ENCODE measurements around the gene CHST14.

The CHST14 gene

GRCh38 chr15:40461958-40462357 lies 8.8 kb upstream of the CHST14 start:
- no peak for DNase-seq (ENCODE audit: low read depth in 2 of 2)

- no peak for DNase-seq (ENCODE audit: low read depth in 2 of 2)
Measured at GRCh38 chr15:40463279-40463678, 7.5 kb upstream of the CHST14 start.

GRCh38 chr15:40463886-40464545 lies 6.8 kb upstream of the CHST14 start:
- DNase-seq (ENCODE audit: low read depth in 2 of 2): no peak

GRCh38 chr15:40464595-40465185 lies 6.1 kb upstream of the CHST14 start:
- DNase-seq (ENCODE audit: low read depth in 2 of 2): no peak

GRCh38 chr15:40465939-40466338 lies 4.8 kb upstream of the CHST14 start:
- no peak for DNase-seq (ENCODE audit: low read depth in 2 of 2)

DNA sequence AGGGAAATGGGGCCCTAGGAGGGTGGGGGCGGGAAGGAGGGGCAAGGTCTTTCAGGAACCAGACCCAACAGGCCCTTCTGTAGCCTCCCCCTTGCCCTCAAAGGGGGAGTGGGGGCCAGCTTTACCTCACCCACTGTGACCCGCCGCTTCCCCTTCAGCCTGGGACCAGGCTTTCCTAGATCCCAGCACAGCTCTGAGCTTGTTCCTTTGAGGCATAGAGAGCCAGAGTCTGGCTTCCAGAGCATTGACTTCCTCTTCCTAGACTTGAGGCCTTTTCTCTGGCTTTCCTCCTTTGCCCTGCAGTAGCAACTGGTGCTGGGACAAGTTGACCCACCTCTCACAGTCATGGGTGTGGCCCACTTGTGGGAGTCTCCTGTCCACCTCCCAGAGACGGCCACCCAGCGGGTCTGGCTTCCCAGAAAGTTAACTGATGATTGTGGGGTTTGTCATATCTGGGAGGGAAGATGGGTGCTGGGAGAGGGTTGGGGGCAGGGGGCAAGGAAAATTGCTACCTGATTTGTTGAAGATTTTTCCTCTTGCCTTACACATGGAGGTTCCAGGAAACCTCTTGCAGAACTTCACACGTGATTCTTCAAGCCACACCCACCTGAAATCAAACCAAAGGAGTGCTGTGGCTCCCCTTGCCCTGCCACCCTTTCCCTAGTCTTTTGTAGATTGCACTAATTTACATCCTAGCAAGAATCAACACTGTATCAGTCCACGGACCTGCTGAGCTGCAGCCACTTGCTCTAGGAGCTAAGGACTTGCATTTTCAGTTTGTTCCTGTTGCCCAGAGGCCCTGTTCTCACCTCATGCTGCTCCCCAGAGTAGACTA lies 4.1 kb upstream of the CHST14 start:
- no peak for DNase-seq (ENCODE audit: low read depth in 2 of 2)

- DNase-seq (ENCODE audit: low read depth in 2 of 2): no peak
Measured at GRCh38 chr15:40467261-40467615, 3.5 kb upstream of the CHST14 start.

GRCh38 chr15:40468898-40469331 lies 1.9 kb upstream of the CHST14 start:
- no peak for DNase-seq (ENCODE audit: low read depth in 2 of 2)

GRCh38 chr15:40469776-40470390 lies 901 bp upstream of the CHST14 start:
- no peak for DNase-seq (ENCODE audit: low read depth in 2 of 2)

DNA sequence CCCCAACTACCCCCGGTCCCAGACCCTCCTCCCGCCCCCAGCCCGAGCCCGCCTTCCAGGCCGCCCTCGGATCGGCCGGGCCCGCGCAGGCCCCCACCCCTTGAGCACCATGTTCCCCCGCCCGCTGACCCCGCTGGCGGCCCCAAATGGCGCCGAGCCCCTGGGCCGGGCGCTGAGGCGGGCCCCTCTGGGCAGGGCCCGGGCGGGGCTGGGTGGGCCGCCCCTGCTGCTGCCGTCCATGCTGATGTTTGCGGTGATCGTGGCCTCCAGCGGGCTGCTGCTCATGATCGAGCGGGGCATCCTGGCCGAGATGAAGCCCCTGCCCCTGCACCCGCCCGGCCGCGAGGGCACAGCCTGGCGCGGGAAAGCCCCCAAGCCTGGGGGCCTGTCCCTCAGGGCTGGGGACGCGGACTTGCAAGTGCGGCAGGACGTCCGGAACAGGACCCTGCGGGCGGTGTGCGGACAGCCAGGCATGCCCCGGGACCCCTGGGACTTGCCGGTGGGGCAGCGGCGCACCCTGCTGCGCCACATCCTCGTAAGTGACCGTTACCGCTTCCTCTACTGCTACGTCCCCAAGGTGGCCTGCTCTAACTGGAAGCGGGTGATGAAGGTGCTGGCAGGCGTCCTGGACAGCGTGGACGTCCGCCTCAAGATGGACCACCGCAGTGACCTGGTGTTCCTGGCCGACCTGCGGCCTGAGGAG lies 472 bp downstream of the CHST14 start:
- DNase-seq (ENCODE audit: low read depth in 2 of 2): no peak

GRCh38 chr15:40471808-40472150 lies 995 bp downstream of the CHST14 start:
- DNase-seq (ENCODE audit: low read depth in 2 of 2): no peak

DNA sequence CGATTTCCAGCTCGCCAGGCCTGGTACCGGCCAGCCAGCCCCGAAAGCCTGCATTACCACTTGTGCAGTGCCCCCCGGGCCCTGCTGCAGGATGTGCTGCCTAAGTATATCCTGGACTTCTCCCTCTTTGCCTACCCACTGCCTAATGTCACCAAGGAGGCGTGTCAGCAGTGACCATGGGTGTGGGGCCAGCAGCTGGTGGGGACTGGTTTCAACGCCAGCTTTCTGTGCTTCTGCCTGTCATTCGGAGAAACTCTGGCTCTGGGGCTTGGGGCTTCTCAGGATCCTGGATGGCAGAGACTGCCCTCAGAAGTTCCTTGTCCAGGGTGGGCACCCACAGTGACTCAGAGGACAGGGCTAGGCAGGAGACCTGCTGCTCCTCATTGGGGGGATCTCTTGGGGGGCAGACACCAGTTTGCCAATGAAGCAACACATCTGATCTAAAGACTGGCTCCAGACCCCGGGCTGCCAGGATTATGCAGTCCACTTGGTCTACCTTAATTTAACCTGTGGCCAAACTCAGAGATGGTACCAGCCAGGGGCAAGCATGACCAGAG lies 1.5 kb downstream of the CHST14 start:
- DNase-seq (ENCODE audit: low read depth in 2 of 2): no peak

GRCh38 chr15:40474581-40474980 lies 3.8 kb downstream of the CHST14 start:
- no peak for DNase-seq (ENCODE audit: low read depth in 2 of 2)

GRCh38 chr15:40477642-40478327 lies 7.0 kb downstream of the CHST14 start:
- no peak for DNase-seq (ENCODE audit: low read depth in 2 of 2)

- no peak for DNase-seq (ENCODE audit: low read depth in 2 of 2)
Measured at GRCh38 chr15:40479024-40479423, 8.2 kb downstream of the CHST14 start.

- no peak for DNase-seq (ENCODE audit: low read depth in 2 of 2)
Measured at GRCh38 chr15:40481341-40482074, 10.7 kb downstream of the CHST14 start.

DNA sequence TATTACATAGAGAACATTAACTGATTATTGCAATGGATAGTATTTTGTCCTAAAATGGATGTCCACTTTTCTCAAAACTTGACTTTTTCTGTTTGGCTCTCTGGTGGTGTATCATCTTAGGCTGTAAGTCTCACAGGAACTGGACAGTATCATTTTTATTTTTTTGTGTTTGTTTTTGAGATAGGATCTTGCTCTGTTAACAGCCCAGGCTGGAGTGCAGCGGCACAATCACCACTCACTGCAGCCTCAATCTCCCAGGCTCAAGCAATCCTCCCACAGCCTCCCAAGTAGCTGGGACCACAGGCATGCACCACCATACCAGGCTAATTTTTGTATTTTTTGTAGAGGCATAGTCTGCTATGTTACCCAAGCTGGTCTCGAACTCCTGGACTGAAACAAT lies 13.1 kb downstream of the CHST14 start:
- DNase-seq (ENCODE audit: low read depth in 2 of 2): no peak

DNA sequence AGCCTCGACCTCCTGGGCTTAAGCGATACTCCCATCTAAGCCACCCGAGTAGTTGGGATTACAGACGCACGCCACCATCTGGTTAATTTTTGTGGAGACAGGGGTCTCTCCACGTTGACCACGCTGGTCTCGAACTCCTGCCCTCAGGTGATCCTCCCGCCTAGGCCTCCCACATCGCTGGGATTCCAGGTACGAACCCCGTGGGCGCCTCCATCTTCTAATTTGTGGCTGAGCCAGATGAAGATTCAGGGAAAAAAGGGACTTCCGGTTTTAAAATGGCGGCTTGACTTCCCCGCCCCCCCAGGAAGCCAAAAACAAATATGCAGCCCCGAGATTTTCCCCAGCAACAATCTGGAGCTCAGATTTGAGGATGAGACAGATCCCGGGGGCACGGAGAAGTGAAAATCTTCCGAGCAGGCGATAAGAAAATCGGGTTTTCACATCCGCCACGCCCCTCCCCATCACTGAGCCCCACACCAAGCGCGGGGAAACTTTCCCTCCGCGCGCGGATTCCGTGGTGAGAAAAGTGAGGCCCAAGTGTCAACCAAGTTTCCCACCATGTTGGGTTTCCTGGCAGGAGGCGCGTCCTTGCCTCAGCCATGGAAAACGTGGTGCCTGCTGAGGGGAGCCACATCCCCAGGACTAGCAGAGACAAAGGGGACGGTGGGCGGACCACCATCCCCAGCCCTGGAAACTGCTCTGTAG lies 15.4 kb downstream of the CHST14 start:
- DNase-seq (ENCODE audit: low read depth in 2 of 2): no peak

- no peak for DNase-seq (ENCODE audit: low read depth in 2 of 2)
Measured at GRCh38 chr15:40487816-40488682, 17.3 kb downstream of the CHST14 start.

All from stimulated activated CD8-positive, alpha-beta memory T cell treated with anti-CD3 and anti-CD28 coated beads, Interleukin-15, amount 100 ng/mL, for 48 hours (primary cell).